ENCODE data around the gene RNASET2. TPM values are rescaled to one million over a fixed set of nuclear protein-coding genes. Genes with fewer than 3 reads are reported as not detected.
A peak's percentile ranks its signal among the peaks of the same experiment; 100 is the strongest.

Gene RNASET2
- polyA plus RNA-seq, 3 donors: 432 to 562 (median 493) TPM

DNA sequence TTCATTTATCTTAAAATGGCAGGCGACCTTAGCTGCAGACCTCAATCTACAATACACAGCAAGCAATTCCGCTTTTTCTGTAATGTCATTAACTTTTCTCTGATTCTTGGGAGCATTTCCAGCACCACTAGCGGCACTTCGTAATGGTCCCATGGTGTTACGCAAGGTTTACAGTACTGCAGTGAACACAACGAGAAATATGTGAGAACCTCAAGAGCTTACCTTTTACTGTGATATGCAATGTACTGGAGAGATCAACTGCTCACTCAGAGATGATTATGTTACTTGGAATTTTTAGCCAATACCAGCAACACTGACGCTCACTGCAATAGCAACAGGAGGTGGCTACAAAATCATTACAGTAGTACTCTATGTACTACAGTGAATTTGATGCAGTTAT, 40.1 kb upstream of the RNASET2 start:
- Histone ChIP-seq H3K4me1 (ENCODE audit: control insufficient read depth in 1 of 2, insufficient read depth in 2 of 2, low read length in 2 of 2) (peaks cover 20 to 21% of the 10 kb centered on the region in 2 donors), H3K36me3 (replicated peaks in 1 of 2; ENCODE audit: control insufficient read depth in 1 of 2, insufficient read depth in 2 of 2, low read length in 2 of 2) (peaks cover 0 to 17% of the 10 kb centered on the region in 2 donors), H4K20me1 (ENCODE audit: insufficient read depth, low read length) (peaks cover 6% of the 10 kb centered on the region), H3K79me2 (ENCODE audit: insufficient read depth, low read length) (peaks cover 91% of the 10 kb centered on the region), H3K9ac (ENCODE audit: insufficient read depth, low read length, poor library complexity, severe bottlenecking) (no peak overlapping the region), H3K27me3 (ENCODE audit: control insufficient read depth in 2 of 2, insufficient read depth in 2 of 2, low read length in 2 of 2) (no peaks in the 10 kb centered on the region), H3K4me3 (replicated peaks in 1 of 3; ENCODE audit: low read depth in 2 of 3, low read length in 3 of 3) (no peak overlapping the region), H2AFZ (ENCODE audit: insufficient read depth, low read depth, low read length, poor library complexity, severe bottlenecking) (no peak overlapping the region), H3K9me3 (replicated peaks in 1 of 2; ENCODE audit: control insufficient read depth in 1 of 2, insufficient read depth in 1 of 2, low read length in 2 of 2) (no peaks in the 10 kb centered on the region), H3K4me2 (replicated peaks; ENCODE audit: extremely low read depth, low read length, poor library complexity, severe bottlenecking) (no peak overlapping the region), H3K27ac (ENCODE audit: low read depth in 1 of 2, low read length in 2 of 2) (no peak overlapping the region)
- Mint-ChIP-seq H3K27me3 (ENCODE audit: low read depth in 3 of 3) (no peaks in the 10 kb centered on the region), H3K27ac (no peak overlapping the region), H3K9me3 (no peaks in the 10 kb centered on the region), H3K36me3 (peaks cover 8 to 24% of the 10 kb centered on the region in 2 donors), H3K4me1 (peaks cover 24% of the 10 kb centered on the region), H3K4me3 (no peak overlapping the region)
- WGBS (ENCODE audit: insufficient coverage): 81% methylated on average over 3 of the region's 7 CpGs
- no peak for TF ChIP-seq CTCF (IDR thresholded peaks at IDR 0.05)
- intact Hi-C loops (cut with micrococcal nuclease): loop anchor here (5.0 to 10.0 kb wide), 2 partner anchors 146 to 148 kb away; no protein-coding TSS in a partner anchor
- peak in 2 of 3 donors; percentile 31 to 44 for DNase-seq

GRCh38 chr6:166989427-166990032, 33.2 kb upstream of the RNASET2 start:
- Histone ChIP-seq H3K9me3 (replicated peaks in 1 of 2; ENCODE audit: control insufficient read depth in 1 of 2, insufficient read depth in 1 of 2, low read length in 2 of 2) (no peaks in the 10 kb centered on the region), H2AFZ (ENCODE audit: insufficient read depth, low read depth, low read length, poor library complexity, severe bottlenecking) (no peak overlapping the region), H3K27me3 (ENCODE audit: control insufficient read depth in 2 of 2, insufficient read depth in 2 of 2, low read length in 2 of 2) (no peaks in the 10 kb centered on the region), H3K79me2 (ENCODE audit: insufficient read depth, low read length) (peaks cover 82% of the 10 kb centered on the region), H3K4me1 (ENCODE audit: control insufficient read depth in 1 of 2, insufficient read depth in 2 of 2, low read length in 2 of 2) (no peaks in the 10 kb centered on the region), H3K9ac (ENCODE audit: insufficient read depth, low read length, poor library complexity, severe bottlenecking) (no peak overlapping the region), H3K27ac (ENCODE audit: low read depth in 1 of 2, low read length in 2 of 2) (no peak overlapping the region), H3K4me3 (replicated peaks in 1 of 3; ENCODE audit: low read depth in 2 of 3, low read length in 3 of 3) (no peak overlapping the region), H3K36me3 (replicated peaks in 1 of 2; ENCODE audit: control insufficient read depth in 1 of 2, insufficient read depth in 2 of 2, low read length in 2 of 2) (peaks cover 3 to 30% of the 10 kb centered on the region in 2 donors), H3K4me2 (replicated peaks; ENCODE audit: extremely low read depth, low read length, poor library complexity, severe bottlenecking) (no peak overlapping the region), H4K20me1 (ENCODE audit: insufficient read depth, low read length) (no peaks in the 10 kb centered on the region)
- H3K27ac Mint-ChIP-seq: peak overlapping the region in 3 of 7 donors; percentile 18 to 44 (median 25)
- H3K9me3 Mint-ChIP-seq: no peaks in the 10 kb centered on the region
- peak; percentile 44 to 51 (median 47) for DNase-seq
- peak overlapping the region in 1 of 2 donors; percentile 11 for H3K4me3 Mint-ChIP-seq
- peak; percentile 48 for TF ChIP-seq CTCF (IDR thresholded peaks at IDR 0.05)
- intact Hi-C loops (cut with micrococcal nuclease): loop anchor here (5.0 to 10.0 kb wide), 2 partner anchors 155 to 202 kb away; no protein-coding TSS in a partner anchor
- peaks cover 8% of the 10 kb centered on the region for H3K4me1 Mint-ChIP-seq
- peaks cover 15 to 38% of the 10 kb centered on the region in 2 donors for H3K36me3 Mint-ChIP-seq
- no CpG with 5 or more reads among the region's 10 CpGs for WGBS (ENCODE audit: insufficient coverage)
- peaks cover 0 to 1% (median 0%) of the 10 kb centered on the region in 3 donors for H3K27me3 Mint-ChIP-seq (ENCODE audit: low read depth in 3 of 3)

Measured in CD14-positive monocyte (primary cell).